GM12874 (cell line): ENCODE data around the gene AQP4.

Source experiments
- TF ChIP-seq, protein P1 (sequence below): IDR thresholded peaks from 2 replicates; pipeline ENCODE4 v1.5.1; 2011; ENCODE audit warnings: low read depth, mild to moderate bottlenecking, control low read depth, low read length, moderate library complexity; ENCODE audit not compliant: insufficient read depth

Gene AQP4

GRCh38 chr18:26893996-26894395, 28.5 kb upstream of the AQP4 start:
- TF ChIP-seq, protein P1, sequence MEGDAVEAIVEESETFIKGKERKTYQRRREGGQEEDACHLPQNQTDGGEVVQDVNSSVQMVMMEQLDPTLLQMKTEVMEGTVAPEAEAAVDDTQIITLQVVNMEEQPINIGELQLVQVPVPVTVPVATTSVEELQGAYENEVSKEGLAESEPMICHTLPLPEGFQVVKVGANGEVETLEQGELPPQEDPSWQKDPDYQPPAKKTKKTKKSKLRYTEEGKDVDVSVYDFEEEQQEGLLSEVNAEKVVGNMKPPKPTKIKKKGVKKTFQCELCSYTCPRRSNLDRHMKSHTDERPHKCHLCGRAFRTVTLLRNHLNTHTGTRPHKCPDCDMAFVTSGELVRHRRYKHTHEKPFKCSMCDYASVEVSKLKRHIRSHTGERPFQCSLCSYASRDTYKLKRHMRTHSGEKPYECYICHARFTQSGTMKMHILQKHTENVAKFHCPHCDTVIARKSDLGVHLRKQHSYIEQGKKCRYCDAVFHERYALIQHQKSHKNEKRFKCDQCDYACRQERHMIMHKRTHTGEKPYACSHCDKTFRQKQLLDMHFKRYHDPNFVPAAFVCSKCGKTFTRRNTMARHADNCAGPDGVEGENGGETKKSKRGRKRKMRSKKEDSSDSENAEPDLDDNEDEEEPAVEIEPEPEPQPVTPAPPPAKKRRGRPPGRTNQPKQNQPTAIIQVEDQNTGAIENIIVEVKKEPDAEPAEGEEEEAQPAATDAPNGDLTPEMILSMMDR: no peak

- TF ChIP-seq, protein P1: no peak
These were observed 22.8 kb upstream of the AQP4 start for GRCh38 chr18:26888259-26888658.

DNA sequence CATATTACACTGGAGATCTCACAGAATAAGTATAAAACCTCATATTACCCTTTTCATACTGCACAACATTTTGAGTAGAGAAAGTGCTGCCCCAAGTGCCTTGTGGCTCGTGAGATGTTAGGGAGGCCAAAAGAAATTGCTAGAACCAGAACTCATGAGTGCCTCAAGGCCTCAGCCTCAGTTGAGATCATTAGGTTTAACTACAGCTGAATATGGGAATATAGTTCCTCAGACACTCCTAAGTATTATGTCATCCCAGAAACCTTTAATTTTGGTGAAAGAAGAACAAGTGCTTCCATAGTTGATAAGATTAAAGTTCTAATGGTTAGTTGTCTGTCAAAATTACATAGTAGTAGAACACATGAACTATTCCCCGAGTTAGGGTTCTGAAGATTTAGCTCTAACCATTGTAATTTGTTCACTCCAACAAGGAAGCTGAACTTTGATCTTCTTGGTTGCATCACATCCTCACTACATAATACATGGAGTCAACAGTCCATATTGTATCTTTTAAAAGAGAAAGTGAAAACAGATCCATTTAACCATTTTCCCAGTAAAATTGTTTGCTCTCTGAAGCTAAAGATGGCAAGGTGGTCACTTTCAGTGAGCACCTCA, 9.6 kb upstream of the AQP4 start:
- TF ChIP-seq, protein P1: no peak

DNA sequence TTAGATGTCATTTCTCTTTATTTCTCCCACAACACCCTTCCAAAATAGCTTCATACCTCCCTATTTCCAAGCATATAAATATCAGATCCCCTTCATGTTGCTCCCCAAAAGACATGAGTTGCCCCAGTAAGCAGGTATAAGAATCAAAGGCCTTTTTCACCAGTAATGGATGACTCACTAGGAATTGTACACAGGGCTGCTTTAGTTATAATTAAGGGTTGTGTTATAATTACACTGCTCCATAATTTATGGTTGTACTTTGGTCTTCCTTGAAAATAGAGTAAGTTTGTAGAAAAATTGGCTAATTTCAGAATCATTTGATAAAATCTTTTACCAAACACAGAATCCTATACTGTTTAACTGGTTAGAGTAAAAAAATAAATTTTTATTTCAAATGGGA, 8.8 kb upstream of the AQP4 start:
- TF ChIP-seq, protein P1: no peak

- TF ChIP-seq, protein P1: no peak
These were observed 4.1 kb upstream of the AQP4 start for GRCh38 chr18:26869640-26870039.

DNA sequence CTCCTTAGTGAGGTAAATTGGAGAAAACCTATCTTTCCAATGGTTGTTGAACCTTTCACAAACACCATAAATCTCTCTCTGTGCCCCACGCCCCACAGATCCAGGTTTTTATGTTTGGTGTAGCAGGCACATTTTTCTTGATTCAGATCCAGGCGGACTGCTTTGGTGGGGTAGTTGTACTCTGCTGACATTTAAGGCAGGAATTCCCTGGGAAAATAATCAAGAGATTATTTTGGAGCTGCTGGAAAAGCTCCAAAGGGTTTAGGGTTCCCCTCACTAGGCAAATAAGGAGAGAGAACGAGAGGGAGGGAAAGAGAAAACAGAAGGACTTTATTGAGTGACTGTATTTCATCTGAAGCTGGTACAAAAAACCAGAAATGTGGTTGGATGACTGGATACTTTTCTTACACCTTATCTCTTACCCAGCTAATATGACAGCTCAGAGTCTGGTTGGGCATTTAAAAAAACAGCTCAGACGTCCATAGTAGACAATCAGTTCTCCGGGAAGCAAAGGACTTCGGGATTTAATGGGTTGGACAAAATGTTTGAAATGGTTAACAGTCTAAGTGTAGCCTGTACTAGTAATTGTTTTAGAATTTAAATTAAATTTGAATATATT, 3.6 kb upstream of the AQP4 start:
- TF ChIP-seq, protein P1: no peak

GRCh38 chr18:26867471-26867870, 2.0 kb upstream of the AQP4 start:
- TF ChIP-seq, protein P1: no peak

DNA sequence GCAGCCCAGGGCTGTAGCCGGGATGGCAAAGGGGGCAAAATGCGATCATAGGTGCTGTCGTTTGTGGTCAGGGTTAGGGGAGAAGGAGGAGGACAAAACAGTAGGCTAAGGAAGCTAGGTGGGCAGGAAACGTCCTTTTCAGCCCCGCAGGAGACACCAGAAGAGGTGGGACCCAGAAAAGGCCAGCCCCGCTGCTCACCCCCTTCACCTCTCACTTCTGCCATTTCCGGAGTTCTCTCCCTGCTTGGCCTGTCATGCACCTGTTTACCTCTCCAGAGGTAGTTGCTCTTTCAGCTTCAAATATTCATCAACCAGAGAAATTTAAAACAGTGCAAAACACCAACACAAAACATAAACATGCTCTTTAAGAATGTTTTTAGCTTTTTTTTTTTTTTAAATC, 849 bp downstream of the AQP4 start:
- TF ChIP-seq, protein P1: no peak
